ENCODE data around the gene MMD.

DNA sequence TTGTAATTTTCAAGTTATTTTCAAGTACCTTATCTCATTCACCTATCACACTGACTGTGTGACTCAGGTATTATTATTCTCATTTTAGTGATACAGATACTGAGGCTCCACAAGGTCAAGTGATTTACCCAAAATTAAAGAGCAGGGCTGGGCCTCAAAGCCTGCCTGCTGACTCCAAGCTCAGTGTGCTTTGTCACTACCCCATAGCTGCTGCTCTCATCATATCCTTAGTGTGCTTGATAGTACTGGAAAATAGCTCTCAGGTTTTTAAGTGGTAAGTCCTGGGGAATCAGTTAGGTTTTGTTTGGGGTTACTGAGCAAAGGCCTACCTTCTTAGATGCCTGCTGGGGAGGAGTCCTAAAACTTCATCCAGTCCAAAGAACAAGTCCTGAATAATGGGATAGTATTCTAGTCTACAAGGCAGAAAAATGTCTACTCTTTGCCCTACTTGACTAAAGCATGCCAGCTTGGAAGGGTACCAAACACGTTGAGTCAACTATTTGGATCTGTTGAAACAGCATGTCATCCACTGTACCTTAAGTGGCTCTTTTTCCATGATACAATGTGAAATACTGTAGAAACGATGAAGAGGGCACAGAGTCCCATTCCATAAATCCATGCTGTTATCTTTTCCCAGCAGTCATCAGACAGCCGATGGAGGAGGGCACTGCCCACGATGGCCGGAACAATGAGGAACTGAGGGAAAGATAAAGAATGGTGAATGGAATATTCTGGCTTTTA, 10.7 kb downstream of the MMD start:
- no peak for TF ChIP-seq POLR2A (IDR thresholded peaks at IDR 0.05)
- TF ChIP-seq, protein P1, sequence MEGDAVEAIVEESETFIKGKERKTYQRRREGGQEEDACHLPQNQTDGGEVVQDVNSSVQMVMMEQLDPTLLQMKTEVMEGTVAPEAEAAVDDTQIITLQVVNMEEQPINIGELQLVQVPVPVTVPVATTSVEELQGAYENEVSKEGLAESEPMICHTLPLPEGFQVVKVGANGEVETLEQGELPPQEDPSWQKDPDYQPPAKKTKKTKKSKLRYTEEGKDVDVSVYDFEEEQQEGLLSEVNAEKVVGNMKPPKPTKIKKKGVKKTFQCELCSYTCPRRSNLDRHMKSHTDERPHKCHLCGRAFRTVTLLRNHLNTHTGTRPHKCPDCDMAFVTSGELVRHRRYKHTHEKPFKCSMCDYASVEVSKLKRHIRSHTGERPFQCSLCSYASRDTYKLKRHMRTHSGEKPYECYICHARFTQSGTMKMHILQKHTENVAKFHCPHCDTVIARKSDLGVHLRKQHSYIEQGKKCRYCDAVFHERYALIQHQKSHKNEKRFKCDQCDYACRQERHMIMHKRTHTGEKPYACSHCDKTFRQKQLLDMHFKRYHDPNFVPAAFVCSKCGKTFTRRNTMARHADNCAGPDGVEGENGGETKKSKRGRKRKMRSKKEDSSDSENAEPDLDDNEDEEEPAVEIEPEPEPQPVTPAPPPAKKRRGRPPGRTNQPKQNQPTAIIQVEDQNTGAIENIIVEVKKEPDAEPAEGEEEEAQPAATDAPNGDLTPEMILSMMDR (IDR thresholded peaks at IDR 0.05) = no peak
